WTC11 (cell line): ENCODE results near the gene NDUFAF2. TPM values are rescaled to one million over a fixed set of nuclear protein-coding genes. Genes with fewer than 3 reads are reported as not detected.

Source experiments
- ATAC-seq: fragments of 200-7000 bp; cut with Tn5 transposase; 2 replicates; pipeline ENCODE4 v1.10.0; 2021; ENCODE audit warnings: mild to moderate bottlenecking, moderate library complexity
- CTCF ChIA-PET: fragments of 300-600 bp; sonication (Branson Sonifier 250); formaldehyde crosslinking; loops from one replicate; lab custom pipeline; 2021; ENCODE audit warnings: antibody characterized with exemption; lab: Charles Lee
- POLR2A ChIA-PET: fragments of 350-600 bp; sonication (Branson Sonifier 250); formaldehyde crosslinking; loops from one replicate; lab custom pipeline; 2021; ENCODE audit warnings: antibody characterized with exemption; lab: Charles Lee
- DNase-seq: peaks from one replicate; pipeline ENCODE4 v3.0.0; 2021; ENCODE audit warnings: low spot score
- H3K27ac Mint-ChIP-seq: 2 replicates; pipeline ENCODE4 v1.8.0; 2021; ENCODE audit warnings: mixed read lengths
- H3K27me3 Mint-ChIP-seq: 2 replicates; pipeline ENCODE4 v1.8.0; 2021; ENCODE audit warnings: low read depth, mild to moderate bottlenecking, moderate library complexity, mixed read lengths
- H3K36me3 Mint-ChIP-seq: 2 replicates; pipeline ENCODE4 v1.8.0; 2021; ENCODE audit warnings: mixed read lengths
- H3K4me1 Mint-ChIP-seq: 2 replicates; pipeline ENCODE4 v1.8.0; 2022; ENCODE audit warnings: mixed read lengths
- H3K4me3 Mint-ChIP-seq: 2 replicates; pipeline ENCODE4 v1.8.0; 2021; ENCODE audit warnings: mild to moderate bottlenecking, moderate library complexity, mixed read lengths
- H3K9me3 Mint-ChIP-seq: 2 replicates; pipeline ENCODE4 v1.8.0; 2021; ENCODE audit warnings: mixed read lengths
- ARID4B ChIP-seq: sonication (generic); formaldehyde crosslinking; IDR thresholded peaks from 2 replicates; pipeline ENCODE4 v1.8.0; 2023; ENCODE audit warnings: missing genetic modification reagents, mild to moderate bottlenecking, borderline replicate concordance
- CREB1 ChIP-seq: sonication (generic); formaldehyde crosslinking; IDR thresholded peaks from 2 replicates; pipeline ENCODE4 v1.8.0; 2023; ENCODE audit warnings: mild to moderate bottlenecking, missing genetic modification reagents
- CREM ChIP-seq: sonication (generic); formaldehyde crosslinking; IDR thresholded peaks from 2 replicates; pipeline ENCODE4 v1.8.1; 2022; ENCODE audit warnings: mild to moderate bottlenecking, missing genetic modification reagents, moderate library complexity
- CTCF ChIP-seq: fragments of 200-600 bp; IDR thresholded peaks from 2 replicates; pipeline ENCODE4 v1.8.0; 2022; ENCODE audit warnings: antibody characterized with exemption
- E2F5 ChIP-seq: sonication (generic); formaldehyde crosslinking; IDR thresholded peaks from 2 replicates; pipeline ENCODE4 v1.8.1; 2022; ENCODE audit warnings: mild to moderate bottlenecking, moderate library complexity, missing genetic modification reagents
- EMX1 ChIP-seq: fragments of 250-450 bp; sonication (Bioruptor Pico); IDR thresholded peaks from 2 replicates; pipeline ENCODE4 v1.8.0; 2021; ENCODE audit warnings: mild to moderate bottlenecking
- ETV6 ChIP-seq: sonication (generic); formaldehyde crosslinking; IDR thresholded peaks from 2 replicates; pipeline ENCODE4 v1.8.1; 2022; ENCODE audit warnings: mild to moderate bottlenecking, missing genetic modification reagents
- FOXJ3 ChIP-seq: sonication (generic); formaldehyde crosslinking; IDR thresholded peaks from 2 replicates; pipeline ENCODE4 v1.9.0; 2021; ENCODE audit warnings: missing genetic modification reagents, mild to moderate bottlenecking, borderline replicate concordance
- FOXK1 ChIP-seq: sonication (generic); formaldehyde crosslinking; IDR thresholded peaks from 2 replicates; pipeline ENCODE4 v1.8.0; 2022; ENCODE audit warnings: mild to moderate bottlenecking, moderate library complexity, missing genetic modification reagents
- FOXP4 ChIP-seq: sonication (generic); formaldehyde crosslinking; IDR thresholded peaks from 2 replicates; pipeline ENCODE4 v1.8.0; 2022; ENCODE audit warnings: mild to moderate bottlenecking, missing genetic modification reagents
- GABPB1 ChIP-seq: sonication (generic); formaldehyde crosslinking; IDR thresholded peaks from 2 replicates; pipeline ENCODE4 v1.8.1; 2023; ENCODE audit warnings: mild to moderate bottlenecking, missing genetic modification reagents
- JUN ChIP-seq: sonication (generic); formaldehyde crosslinking; IDR thresholded peaks from 2 replicates; pipeline ENCODE4 v1.8.0; 2023; ENCODE audit warnings: mild to moderate bottlenecking, missing genetic modification reagents
- MAX ChIP-seq: sonication (generic); formaldehyde crosslinking; IDR thresholded peaks from 2 replicates; pipeline ENCODE4 v1.8.0; 2022; ENCODE audit warnings: mild to moderate bottlenecking, missing genetic modification reagents
- MLX ChIP-seq: sonication (generic); formaldehyde crosslinking; IDR thresholded peaks from 2 replicates; pipeline ENCODE4 v1.8.1; 2023; ENCODE audit warnings: mild to moderate bottlenecking, missing genetic modification reagents, moderate library complexity
- MYBL2 ChIP-seq: sonication (generic); formaldehyde crosslinking; IDR thresholded peaks from 2 replicates; pipeline ENCODE4 v1.8.1; 2023; ENCODE audit warnings: mild to moderate bottlenecking, moderate library complexity, missing genetic modification reagents
- NFATC4 ChIP-seq: fragments of 250-450 bp; sonication (Bioruptor Pico); IDR thresholded peaks from 2 replicates; pipeline ENCODE4 v1.9.0; 2021; ENCODE audit warnings: mild to moderate bottlenecking
- NFE2L1 ChIP-seq: sonication (generic); formaldehyde crosslinking; IDR thresholded peaks from 2 replicates; pipeline ENCODE4 v1.8.1; 2023; ENCODE audit warnings: missing genetic modification reagents
- NR3C1 ChIP-seq: sonication (generic); formaldehyde crosslinking; conservative IDR thresholded peaks from 2 replicates; pipeline ENCODE4 v1.8.1; 2023; ENCODE audit warnings: low read depth, mild to moderate bottlenecking, missing genetic modification reagents
- SMAD3 ChIP-seq: sonication (generic); formaldehyde crosslinking; IDR thresholded peaks from 2 replicates; pipeline ENCODE4 v1.8.0; 2022; ENCODE audit warnings: missing genetic modification reagents, mild to moderate bottlenecking, borderline replicate concordance
- SP1 ChIP-seq: sonication (generic); formaldehyde crosslinking; conservative IDR thresholded peaks from 2 replicates; pipeline ENCODE4 v1.8.1; 2022; ENCODE audit warnings: missing genetic modification reagents
- TEAD4 ChIP-seq: sonication (generic); formaldehyde crosslinking; IDR thresholded peaks from 2 replicates; pipeline ENCODE4 v1.8.0; 2022; ENCODE audit warnings: mild to moderate bottlenecking, missing genetic modification reagents
- ZBTB21 ChIP-seq: sonication (generic); formaldehyde crosslinking; IDR thresholded peaks from 2 replicates; pipeline ENCODE4 v1.8.1; 2023; ENCODE audit warnings: mild to moderate bottlenecking, missing genetic modification reagents, borderline replicate concordance
- ZNF121 ChIP-seq: sonication (generic); formaldehyde crosslinking; IDR thresholded peaks from 2 replicates; pipeline ENCODE4 v1.8.0; 2023; ENCODE audit warnings: missing genetic modification reagents
- ZNF138 ChIP-seq: sonication (generic); formaldehyde crosslinking; conservative IDR thresholded peaks from 2 replicates; pipeline ENCODE4 v1.8.1; 2022; ENCODE audit warnings: mild to moderate bottlenecking, moderate library complexity, missing genetic modification reagents
- ZNF281 ChIP-seq: sonication (generic); formaldehyde crosslinking; IDR thresholded peaks from 2 replicates; pipeline ENCODE4 v1.8.0; 2023; ENCODE audit warnings: mild to moderate bottlenecking, missing genetic modification reagents
- total RNA-seq: library from RNA; stranded (reverse); gene quantifications from 3 replicates; pipeline ENCODE4 v1.2.3, GENCODE V29; 2021

Gene NDUFAF2
- total RNA-seq, 1 experiment from 2014 or later = 42.0 TPM

- H3K36me3 Mint-ChIP-seq = peaks cover 37% of the 10 kb centered on the region
- ChIA-PET CTCF (no interaction called here), POLR2A (interaction anchor here (1.0 kb wide), 1 partner anchor 10 kb away, joined by 3 read pairs; no protein-coding TSS in a partner anchor)
- H3K9me3 Mint-ChIP-seq = peaks cover 11% of the 10 kb centered on the region
- ATAC-seq (peak; percentile 90), DNase-seq (peak; percentile 82)
- peak within 1 kb of the TSS; percentile 90 for H3K4me3 Mint-ChIP-seq
- H3K4me1 Mint-ChIP-seq = peaks cover 20% of the 10 kb centered on the region
- H3K27me3 Mint-ChIP-seq = no peaks in the 10 kb centered on the region
- H3K27ac Mint-ChIP-seq = peak within 1 kb of the TSS; percentile 96
- TF ChIP-seq MLX (CRISPR knock-in tag) (no peak), MYBL2 (CRISPR knock-in tag) (peak; percentile 88), NFE2L1 (no peak), SP1 (peak; percentile 84), ARID4B (CRISPR knock-in tag) (peak; percentile 32; the same call in 1 of the 2 replicates), SMAD3 (CRISPR knock-in tag) (0 out of 2 replicates have a peak, but pooled peaks have one; percentile 39), FOXP4 (CRISPR knock-in tag) (peak; percentile 56; the same call in 1 of the 2 replicates), JUN (CRISPR knock-in tag) (peak; percentile 44; the same call in 1 of the 2 replicates), FOXJ3 (CRISPR knock-in tag) (no peak), ZBTB21 (peak; percentile 77), EMX1 (no peak), TEAD4 (CRISPR knock-in tag) (no peak), ZNF281 (CRISPR knock-in tag) (peak; percentile 64; the same call in 1 of the 2 replicates), NR3C1 (0 out of 2 replicates have a peak, but pooled peaks have one; percentile 28), ETV6 (CRISPR knock-in tag) (peak; percentile 90), GABPB1 (CRISPR knock-in tag) (peak; percentile 71; the same call in 1 of the 2 replicates), ZNF138 (CRISPR knock-in tag) (0 out of 2 replicates have a peak, but pooled peaks have one; percentile 61), CREB1 (CRISPR knock-in tag) (peak; percentile 36; the same call in 1 of the 2 replicates), E2F5 (CRISPR knock-in tag) (no peak), CREM (CRISPR knock-in tag) (peak; percentile 62), NFATC4 (CRISPR knock-in tag) (no peak), MAX (CRISPR knock-in tag) (peak; percentile 69), CTCF (no peak), FOXK1 (CRISPR knock-in tag) (peak; percentile 47), ZNF121 (CRISPR knock-in tag) (0 out of 2 replicates have a peak, but pooled peaks have one; percentile 1)
Measured at GRCh38 chr5:61162010-61162831, 217.2 kb downstream of the NDUFAF2 start, which contains the start of gene SMIM15. TSS of gene SMIM15 (minus strand) at chr5:61162468. CDS start at chr5:61160171, 2,297 bp downstream.
